PC-3 (cell line): ENCODE measurements around the gene COX17. TPM values are rescaled to one million over a fixed set of nuclear protein-coding genes. Genes with fewer than 3 reads are reported as not detected.
A peak's percentile ranks its signal among the peaks of the same experiment; 100 is the strongest.

Experiments
- ATAC-seq: fragments of 200-7000 bp; cut with Tn5 transposase; 2 replicates; pipeline ENCODE4 v1.9.1; 2020; ENCODE audit warnings: mild to moderate bottlenecking, moderate library complexity
- BruUV-seq: library from RNA; stranded (reverse); fragments of 400-500 nt; replicated peaks from 2 replicates; lab custom pipeline; 2021; lab: Mats Ljungman, UMichigan
- CTCF ChIA-PET: fragments of 300-600 bp; sonication (Branson Sonifier 250); formaldehyde crosslinking; loops from one replicate; lab custom pipeline; 2022; ENCODE audit warnings: antibody characterized with exemption; lab: Charles Lee
- POLR2A ChIA-PET: fragments of 300-600 bp; sonication (Branson Sonifier 250); formaldehyde crosslinking; loops from one replicate; lab custom pipeline; 2022; ENCODE audit warnings: antibody characterized with exemption; ENCODE audit not compliant: unreplicated experiment; lab: Charles Lee
- DNase-seq: peaks from one replicate; pipeline ENCODE4 v3.0.0-alpha.2; 2015
- H2AFZ ChIP-seq: fragments of 300-600 bp; sonication (generic); 2 replicates; pipeline ENCODE4 v1.6.0; 2016; ENCODE audit warnings: antibody characterized with exemption, low read length
- H3F3A ChIP-seq: fragments of 300-600 bp; sonication (generic); one replicate; pipeline ENCODE4 v1.6.0; 2017; ENCODE audit warnings: antibody characterized with exemption, low read length, control low read depth, mild to moderate bottlenecking; ENCODE audit not compliant: unreplicated experiment
- H3K27ac ChIP-seq: fragments of 300-600 bp; sonication (generic); 2 replicates; pipeline ENCODE4 v1.5.1; 2016; ENCODE audit warnings: mild to moderate bottlenecking, low read length
- H3K27me3 ChIP-seq: fragments of 300-600 bp; sonication (generic); 2 replicates; pipeline ENCODE4 v1.6.1; 2016; ENCODE audit warnings: low read length, mixed read lengths
- H3K36me3 ChIP-seq: fragments of 300-600 bp; sonication (generic); 2 replicates; pipeline ENCODE4 v1.6.1; 2016; ENCODE audit warnings: low read depth, mixed run types, low read length, mixed read lengths
- H3K4me1 ChIP-seq: fragments of 300-600 bp; sonication (generic); 2 replicates; pipeline ENCODE4 v1.5.1; 2016; ENCODE audit warnings: low read length; ENCODE audit not compliant: insufficient read depth
- H3K4me2 ChIP-seq: fragments of 300-600 bp; sonication (generic); 2 replicates; pipeline ENCODE4 v1.6.0; 2016; ENCODE audit warnings: low read length
- H3K4me3 ChIP-seq: fragments of 300-600 bp; sonication (generic); 2 replicates; pipeline ENCODE4 v1.5.1; 2016; ENCODE audit warnings: mild to moderate bottlenecking, low read length, mixed read lengths
- H3K79me2 ChIP-seq: fragments of 300-600 bp; sonication (generic); 2 replicates; pipeline ENCODE4 v1.6.1; 2017; ENCODE audit warnings: low read length, mixed read lengths
- H3K9ac ChIP-seq: fragments of 300-600 bp; sonication (generic); 2 replicates; pipeline ENCODE4 v1.6.0; 2016; ENCODE audit warnings: mild to moderate bottlenecking, low read length
- H3K9me2 ChIP-seq: fragments of 300-600 bp; sonication (generic); replicated peaks from 2 replicates; pipeline ENCODE4 v1.6.1; 2016; ENCODE audit warnings: mixed run types, low read length, mixed read lengths
- H3K9me3 ChIP-seq: fragments of 300-600 bp; sonication (generic); 2 replicates; pipeline ENCODE4 v1.6.1; 2016; ENCODE audit warnings: low read length, mixed read lengths
- H4K20me1 ChIP-seq: fragments of 300-600 bp; sonication (generic); 2 replicates; pipeline ENCODE4 v1.6.1; 2016; ENCODE audit warnings: low read length, mixed read lengths
- EZH2 ChIP-seq: fragments of 300-600 bp; sonication (generic); IDR thresholded peaks from one replicate; pipeline ENCODE4 v1.6.1; 2017; ENCODE audit warnings: antibody characterized with exemption, mild to moderate bottlenecking, low read length; ENCODE audit not compliant: unreplicated experiment
- EZH2phosphoT487 ChIP-seq: fragments of 300-600 bp; sonication (generic); IDR thresholded peaks from 2 replicates; pipeline ENCODE4 v1.6.1; 2018; ENCODE audit warnings: mild to moderate bottlenecking, antibody characterized with exemption, low read length, borderline replicate concordance
- intact Hi-C: fragments of 100-400 bp; cut with micrococcal nuclease; formaldehyde crosslinking; loops from 2 replicates; pipeline ENCODE4 v1.9.0; 2023
- total RNA-seq: library from RNA; depleted of rRNA; stranded (reverse); fragments of >200 nt; gene quantifications from 2 replicates; pipeline ENCODE4 v1.2.3, GENCODE V29; 2014
- TF ChIP-seq, protein P1 (sequence below): fragments of 300-600 bp; sonication (generic); conservative IDR thresholded peaks from 2 replicates; pipeline ENCODE4 v1.5.1; 2017; ENCODE audit warnings: antibody characterized with exemption, low read depth, mild to moderate bottlenecking, low read length

Gene COX17
- total RNA-seq, 1 experiment from 2014 or later, result 159 TPM

DNA sequence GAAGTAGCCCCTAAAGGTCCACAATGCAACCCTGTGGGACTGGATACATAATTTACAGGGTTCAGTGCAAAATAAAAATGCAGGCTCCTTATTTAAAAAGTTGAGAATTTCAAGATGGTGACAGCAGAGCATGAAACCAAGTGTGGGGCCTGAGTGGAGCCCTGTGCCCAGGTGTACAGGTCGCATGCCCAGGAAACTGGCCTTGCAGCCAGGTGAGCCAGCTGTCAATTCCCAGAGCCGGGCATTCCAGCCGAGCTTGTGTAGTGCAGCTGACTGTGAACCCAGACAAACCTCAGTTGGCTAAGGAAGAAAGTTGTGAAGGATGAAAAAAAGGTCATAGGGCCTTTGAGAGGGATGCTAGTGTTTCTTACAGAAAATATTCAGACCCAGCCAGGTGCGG lies 44.4 kb downstream of the COX17 start:
- CTCF ChIA-PET, result no interaction called here
- no TSS peak for BruUV-seq

DNA sequence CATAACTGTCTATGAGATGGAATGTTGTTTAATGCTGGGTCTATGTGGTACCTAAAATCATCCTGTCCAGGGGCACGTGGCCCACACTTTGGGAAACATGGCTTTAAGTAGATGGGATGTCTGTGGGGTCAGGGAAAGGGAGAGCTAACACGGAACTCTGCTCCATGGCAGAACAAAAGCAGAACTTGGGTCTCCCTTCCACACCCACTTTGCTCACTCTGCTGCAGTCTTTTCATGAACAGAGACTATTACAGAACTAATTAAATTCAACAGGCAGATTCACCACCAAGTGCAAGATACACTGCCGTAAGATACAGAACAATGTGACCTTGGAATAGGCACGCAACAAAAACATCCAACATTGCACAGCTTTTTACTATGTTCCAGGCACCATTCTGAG lies 45.0 kb downstream of the COX17 start:
- CTCF ChIA-PET, result no interaction called here

More for the DNA sequence above, 44.4 kb downstream of the COX17 start:
- Histone ChIP-seq H4K20me1 (no peaks in the 10 kb centered on the region), H3K27me3 (no peaks in the 10 kb centered on the region), H3F3A (no peaks in the 10 kb centered on the region), H3K27ac (no peak overlapping the region), H3K9me2 (no peaks in the 10 kb centered on the region), H2AFZ (no peak overlapping the region), H3K4me1 (peaks cover 53% of the 10 kb centered on the region), H3K36me3 (no peaks in the 10 kb centered on the region), H3K9ac (no peak overlapping the region), H3K79me2 (no peaks in the 10 kb centered on the region), H3K4me2 (no peak overlapping the region), H3K4me3 (no peak overlapping the region), H3K9me3 (no peaks in the 10 kb centered on the region)
- intact Hi-C loops, result no loop called here
- DNase-seq (no peak), ATAC-seq (no peak)
- POLR2A ChIA-PET, result no interaction called here
- no peak for TF ChIP-seq EZH2phosphoT487
- TF ChIP-seq, protein P1, sequence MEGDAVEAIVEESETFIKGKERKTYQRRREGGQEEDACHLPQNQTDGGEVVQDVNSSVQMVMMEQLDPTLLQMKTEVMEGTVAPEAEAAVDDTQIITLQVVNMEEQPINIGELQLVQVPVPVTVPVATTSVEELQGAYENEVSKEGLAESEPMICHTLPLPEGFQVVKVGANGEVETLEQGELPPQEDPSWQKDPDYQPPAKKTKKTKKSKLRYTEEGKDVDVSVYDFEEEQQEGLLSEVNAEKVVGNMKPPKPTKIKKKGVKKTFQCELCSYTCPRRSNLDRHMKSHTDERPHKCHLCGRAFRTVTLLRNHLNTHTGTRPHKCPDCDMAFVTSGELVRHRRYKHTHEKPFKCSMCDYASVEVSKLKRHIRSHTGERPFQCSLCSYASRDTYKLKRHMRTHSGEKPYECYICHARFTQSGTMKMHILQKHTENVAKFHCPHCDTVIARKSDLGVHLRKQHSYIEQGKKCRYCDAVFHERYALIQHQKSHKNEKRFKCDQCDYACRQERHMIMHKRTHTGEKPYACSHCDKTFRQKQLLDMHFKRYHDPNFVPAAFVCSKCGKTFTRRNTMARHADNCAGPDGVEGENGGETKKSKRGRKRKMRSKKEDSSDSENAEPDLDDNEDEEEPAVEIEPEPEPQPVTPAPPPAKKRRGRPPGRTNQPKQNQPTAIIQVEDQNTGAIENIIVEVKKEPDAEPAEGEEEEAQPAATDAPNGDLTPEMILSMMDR, result no peak
- no peak for TF ChIP-seq EZH2

DNA sequence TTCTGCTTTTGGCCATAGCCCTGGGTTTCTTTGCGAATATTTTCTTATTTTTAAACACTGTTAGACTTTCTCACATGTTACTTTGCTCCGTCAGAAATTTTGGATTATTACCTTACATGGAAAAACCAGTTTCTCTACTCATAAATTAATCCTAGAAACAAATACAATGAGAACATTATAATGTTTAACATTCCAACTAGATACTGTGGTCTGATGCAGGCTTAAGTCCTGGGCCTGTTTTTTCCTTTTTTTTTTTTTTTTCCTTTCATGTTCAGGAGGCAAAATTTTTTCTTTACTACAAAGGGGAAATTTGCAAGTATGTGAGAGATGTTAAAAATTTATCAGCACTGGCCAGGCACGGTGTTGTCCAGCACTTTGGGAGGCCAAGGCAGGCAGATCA lies 45.7 kb downstream of the COX17 start:
- intact Hi-C loops, result no loop called here
- no peak for ATAC-seq
- TF ChIP-seq, protein P1, result no peak
- TF ChIP-seq EZH2phosphoT487, result no peak
- TF ChIP-seq EZH2, result no peak

More for the DNA sequence above, 45.0 kb downstream of the COX17 start:
- ATAC-seq (no peak), DNase-seq (no peak)
- no peak overlapping the region for H3K4me3 ChIP-seq
- H3K4me2 ChIP-seq, result no peak overlapping the region
- H3K27ac ChIP-seq, result no peak overlapping the region
- TF ChIP-seq EZH2 (no peak), EZH2phosphoT487 (no peak)
- no TSS peak for BruUV-seq
- no peaks in the 10 kb centered on the region for H4K20me1 ChIP-seq
- no peaks in the 10 kb centered on the region for H3F3A ChIP-seq
- no peaks in the 10 kb centered on the region for H3K27me3 ChIP-seq
- POLR2A ChIA-PET, result no interaction called here
- peaks cover 47% of the 10 kb centered on the region for H3K4me1 ChIP-seq
- no peaks in the 10 kb centered on the region for H3K9me3 ChIP-seq
- intact Hi-C loops, result no loop called here
- no peaks in the 10 kb centered on the region for H3K79me2 ChIP-seq
- H2AFZ ChIP-seq, result no peak overlapping the region
- H3K36me3 ChIP-seq, result no peaks in the 10 kb centered on the region
- H3K9ac ChIP-seq, result no peak overlapping the region
- no peaks in the 10 kb centered on the region for H3K9me2 ChIP-seq

More for the DNA sequence above, 45.7 kb downstream of the COX17 start:
- CTCF ChIA-PET, result no interaction called here
- Histone ChIP-seq H3K4me1 (peaks cover 43% of the 10 kb centered on the region), H3K27ac (no peak overlapping the region), H3K9me2 (no peaks in the 10 kb centered on the region), H3K27me3 (no peaks in the 10 kb centered on the region), H4K20me1 (no peaks in the 10 kb centered on the region), H3K79me2 (no peaks in the 10 kb centered on the region), H3K36me3 (no peaks in the 10 kb centered on the region), H3K9me3 (no peaks in the 10 kb centered on the region), H3K4me3 (no peak overlapping the region), H3K4me2 (peak overlapping the region; percentile 14; the same call in 1 of the 2 replicates), H2AFZ (0 out of 2 replicates have a peak overlapping the region, but pooled peaks have one; percentile 12), H3F3A (no peaks in the 10 kb centered on the region), H3K9ac (no peak overlapping the region)
- DNase-seq, result peak; percentile 43
- no TSS peak for BruUV-seq
- POLR2A ChIA-PET, result no interaction called here
